ENCODE data around the gene C3orf49. TPM values are rescaled to one million over a fixed set of nuclear protein-coding genes. Genes with fewer than 3 reads are reported as not detected.

Gene C3orf49
- total RNA-seq, 1 experiment from 2014 or later: not detected

DNA sequence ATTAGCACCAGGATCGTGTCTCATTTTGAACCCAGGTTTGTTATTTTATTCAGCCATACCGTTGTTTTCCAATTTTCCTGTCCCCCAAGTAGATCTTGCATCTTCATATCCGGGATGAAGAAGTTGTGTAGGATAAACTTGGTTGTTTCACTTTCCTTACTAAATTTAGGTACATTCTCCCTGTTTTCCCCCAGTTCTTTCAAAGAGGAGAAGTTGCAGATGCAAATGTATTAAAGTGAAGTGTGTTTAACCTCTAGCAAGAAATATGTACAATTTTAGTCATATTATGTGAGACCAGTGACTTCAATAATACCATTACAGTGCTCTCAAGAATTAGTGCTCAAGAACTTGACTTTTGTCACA is 45.8 kb downstream of the C3orf49 start (continued):
- TF ChIP-seq ELF1 (IDR thresholded peaks at IDR 0.05; ENCODE audit: borderline replicate concordance, low read depth) (no peak), POLR2A (IDR thresholded peaks at IDR 0.05; ENCODE audit: borderline replicate concordance, extremely low read depth, insufficient read depth, insufficient read length) (no peak)

DNA sequence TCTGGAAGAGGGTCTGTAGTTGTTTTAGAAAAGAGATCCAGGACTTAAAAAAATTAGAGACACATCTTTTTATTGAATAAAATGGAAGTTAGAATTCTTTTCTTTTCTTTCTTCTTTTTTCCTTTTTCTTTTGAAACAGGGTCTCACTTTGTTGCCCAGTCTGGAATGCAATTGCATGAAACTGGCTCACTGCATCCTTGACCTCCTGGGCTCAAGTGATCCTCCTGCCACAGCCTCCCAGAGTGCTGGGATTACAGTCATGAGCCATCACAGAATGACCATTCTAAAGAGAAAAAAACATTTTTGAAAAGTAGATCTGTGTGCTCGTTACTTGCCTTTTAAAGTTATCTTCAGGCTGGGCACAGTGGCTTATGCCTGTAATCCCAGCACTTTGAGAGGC is 48.1 kb downstream of the C3orf49 start:
- no peak overlapping the region for H3K4me3 ChIP-seq (replicated peaks in 1 of 2; ENCODE audit: low read depth in 1 of 2, low read length in 2 of 2)
- ChIA-PET POLR2A (no interaction called here), RAD21 (ENCODE audit: low non-redundant PET in 1 of 2, low total read pairs in 2 of 2, uncharacterized antibody in 2 of 2, unreplicated experiment in 2 of 2) (no interaction called here), CTCF (no interaction called here)
- no peak overlapping the region for H2AFZ ChIP-seq (ENCODE audit: low read depth, low read length, poor library complexity, severe bottlenecking)
- H3K9me2 ChIP-seq (ENCODE audit: insufficient read depth): no peaks in the 10 kb centered on the region
- ATAC-seq: no peak
- H3K79me2 ChIP-seq (ENCODE audit: insufficient read depth, low read length): peaks cover 65% of the 10 kb centered on the region
- H3K4me1 ChIP-seq (ENCODE audit: control insufficient read depth in 1 of 2, insufficient read depth in 2 of 2, low read length in 2 of 2): peaks cover 14 to 24% of the 10 kb centered on the region in 2 experiments
- H3K27ac ChIP-seq (ENCODE audit: low read depth, low read length): no peak overlapping the region
- H3K9me3 ChIP-seq (ENCODE audit: control insufficient read depth in 1 of 2, insufficient read depth in 1 of 2, low read depth in 1 of 2, low read length in 2 of 2): no peaks in the 10 kb centered on the region
- no peaks in the 10 kb centered on the region for H3K27me3 ChIP-seq (ENCODE audit: insufficient read depth, low read length)
- no peak overlapping the region for H3K9ac ChIP-seq (ENCODE audit: low read length)
- TF ChIP-seq YY1 (IDR thresholded peaks at IDR 0.05; ENCODE audit: extremely low read depth, insufficient replicate concordance, low read depth, low read length) (no peak), FOSL1 (IDR thresholded peaks at IDR 0.05; ENCODE audit: low read depth) (no peak)
- H3K4me2 ChIP-seq (ENCODE audit: low read length): no peak overlapping the region
- no peaks in the 10 kb centered on the region; the same call in 1 of the 2 replicates for H4K20me1 ChIP-seq (ENCODE audit: insufficient read depth)
- no peaks in the 10 kb centered on the region for H3K36me3 ChIP-seq (ENCODE audit: control insufficient read depth in 1 of 2, insufficient read depth in 2 of 2, low read length in 2 of 2)
- intact Hi-C loops (cut with micrococcal nuclease): no loop called here
- BruUV-seq (replicated peaks): no TSS peak
- DNase-seq (ENCODE audit: low read depth, low spot score): no peak

DNA sequence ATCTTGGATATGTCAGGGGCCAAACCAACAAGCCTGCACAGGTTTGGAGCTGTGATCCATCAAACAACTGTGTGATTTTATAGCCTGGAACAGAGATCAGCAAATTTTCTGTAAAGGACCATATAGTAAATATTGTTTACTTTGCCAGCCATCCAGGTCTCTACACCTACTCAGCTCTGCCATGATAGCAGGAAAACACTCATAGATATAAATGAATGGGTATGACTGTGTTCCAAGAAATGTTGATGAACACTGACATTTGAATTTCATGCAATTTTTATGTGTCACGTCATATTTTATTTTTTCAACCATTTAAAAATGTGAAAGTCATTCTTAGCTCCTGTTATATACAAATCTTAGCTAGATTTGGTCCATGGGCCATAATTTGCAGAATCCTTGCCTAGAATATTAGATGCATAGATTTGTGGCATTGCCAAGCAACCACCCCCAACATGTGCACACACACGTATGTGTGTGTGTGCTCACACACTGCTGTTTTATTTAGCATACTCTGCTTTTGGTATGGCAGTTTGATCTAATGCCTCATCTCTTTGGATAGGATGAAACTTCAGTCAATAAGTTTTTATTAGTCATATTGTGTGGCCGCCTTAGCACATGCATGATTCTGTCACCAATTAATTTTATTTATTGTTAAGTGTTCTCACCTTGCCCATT is 51.0 kb downstream of the C3orf49 start:
- Histone ChIP-seq H2AFZ (ENCODE audit: low read depth, low read length, poor library complexity, severe bottlenecking) (no peak overlapping the region), H4K20me1 (ENCODE audit: insufficient read depth) (no peaks in the 10 kb centered on the region; the same call in 1 of the 2 replicates), H3K36me3 (ENCODE audit: control insufficient read depth in 1 of 2, insufficient read depth in 2 of 2, low read length in 2 of 2) (no peaks in the 10 kb centered on the region), H3K9me2 (ENCODE audit: insufficient read depth) (no peaks in the 10 kb centered on the region), H3K27me3 (ENCODE audit: insufficient read depth, low read length) (no peaks in the 10 kb centered on the region), H3K4me1 (ENCODE audit: control insufficient read depth in 1 of 2, insufficient read depth in 2 of 2, low read length in 2 of 2) (peaks cover 16 to 18% of the 10 kb centered on the region in 2 experiments), H3K4me3 (replicated peaks in 1 of 2; ENCODE audit: low read depth in 1 of 2, low read length in 2 of 2) (no peak overlapping the region), H3K9me3 (ENCODE audit: control insufficient read depth in 1 of 2, insufficient read depth in 1 of 2, low read depth in 1 of 2, low read length in 2 of 2) (no peaks in the 10 kb centered on the region), H3K27ac (ENCODE audit: low read depth, low read length) (no peak overlapping the region), H3K79me2 (ENCODE audit: insufficient read depth, low read length) (peaks cover 61% of the 10 kb centered on the region), H3K9ac (ENCODE audit: low read length) (no peak overlapping the region), H3K4me2 (ENCODE audit: low read length) (no peak overlapping the region)
- DNase-seq (ENCODE audit: low read depth, low spot score) (no peak), ATAC-seq (no peak)
- no TSS peak for BruUV-seq (replicated peaks)
- POLR2A ChIA-PET: no interaction called here
- intact Hi-C loops (cut with micrococcal nuclease): loop anchor here (5.0 kb wide), 1 partner anchor 37 kb away; no protein-coding TSS in a partner anchor
- RAD21 ChIA-PET (ENCODE audit: low non-redundant PET in 1 of 2, low total read pairs in 2 of 2, uncharacterized antibody in 2 of 2, unreplicated experiment in 2 of 2): no interaction called here
- CTCF ChIA-PET: no interaction called here
- no peak for TF ChIP-seq FOSL1 (IDR thresholded peaks at IDR 0.05; ENCODE audit: low read depth)
- TF ChIP-seq RAD21 (IDR thresholded peaks at IDR 0.05; ENCODE audit: low read depth): no peak
- TF ChIP-seq, protein P1, sequence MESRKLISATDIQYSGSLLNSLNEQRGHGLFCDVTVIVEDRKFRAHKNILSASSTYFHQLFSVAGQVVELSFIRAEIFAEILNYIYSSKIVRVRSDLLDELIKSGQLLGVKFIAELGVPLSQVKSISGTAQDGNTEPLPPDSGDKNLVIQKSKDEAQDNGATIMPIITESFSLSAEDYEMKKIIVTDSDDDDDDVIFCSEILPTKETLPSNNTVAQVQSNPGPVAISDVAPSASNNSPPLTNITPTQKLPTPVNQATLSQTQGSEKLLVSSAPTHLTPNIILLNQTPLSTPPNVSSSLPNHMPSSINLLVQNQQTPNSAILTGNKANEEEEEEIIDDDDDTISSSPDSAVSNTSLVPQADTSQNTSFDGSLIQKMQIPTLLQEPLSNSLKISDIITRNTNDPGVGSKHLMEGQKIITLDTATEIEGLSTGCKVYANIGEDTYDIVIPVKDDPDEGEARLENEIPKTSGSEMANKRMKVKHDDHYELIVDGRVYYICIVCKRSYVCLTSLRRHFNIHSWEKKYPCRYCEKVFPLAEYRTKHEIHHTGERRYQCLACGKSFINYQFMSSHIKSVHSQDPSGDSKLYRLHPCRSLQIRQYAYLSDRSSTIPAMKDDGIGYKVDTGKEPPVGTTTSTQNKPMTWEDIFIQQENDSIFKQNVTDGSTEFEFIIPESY (IDR thresholded peaks at IDR 0.05; ENCODE audit: extremely low read depth, insufficient replicate concordance, low read length): no peak
- TF ChIP-seq, protein P2, sequence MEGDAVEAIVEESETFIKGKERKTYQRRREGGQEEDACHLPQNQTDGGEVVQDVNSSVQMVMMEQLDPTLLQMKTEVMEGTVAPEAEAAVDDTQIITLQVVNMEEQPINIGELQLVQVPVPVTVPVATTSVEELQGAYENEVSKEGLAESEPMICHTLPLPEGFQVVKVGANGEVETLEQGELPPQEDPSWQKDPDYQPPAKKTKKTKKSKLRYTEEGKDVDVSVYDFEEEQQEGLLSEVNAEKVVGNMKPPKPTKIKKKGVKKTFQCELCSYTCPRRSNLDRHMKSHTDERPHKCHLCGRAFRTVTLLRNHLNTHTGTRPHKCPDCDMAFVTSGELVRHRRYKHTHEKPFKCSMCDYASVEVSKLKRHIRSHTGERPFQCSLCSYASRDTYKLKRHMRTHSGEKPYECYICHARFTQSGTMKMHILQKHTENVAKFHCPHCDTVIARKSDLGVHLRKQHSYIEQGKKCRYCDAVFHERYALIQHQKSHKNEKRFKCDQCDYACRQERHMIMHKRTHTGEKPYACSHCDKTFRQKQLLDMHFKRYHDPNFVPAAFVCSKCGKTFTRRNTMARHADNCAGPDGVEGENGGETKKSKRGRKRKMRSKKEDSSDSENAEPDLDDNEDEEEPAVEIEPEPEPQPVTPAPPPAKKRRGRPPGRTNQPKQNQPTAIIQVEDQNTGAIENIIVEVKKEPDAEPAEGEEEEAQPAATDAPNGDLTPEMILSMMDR (IDR thresholded peaks at IDR 0.05 in 2 of 3, conservative IDR thresholded peaks at IDR 0.05 in 1 of 3; ENCODE audit: borderline replicate concordance in 1 of 3, insufficient read depth in 1 of 3, low read depth in 2 of 3, low read length in 2 of 3): no peak
- TF ChIP-seq POLR2A (IDR thresholded peaks at IDR 0.05; ENCODE audit: borderline replicate concordance, extremely low read depth, insufficient read depth, insufficient read length): no peak
- no peak for TF ChIP-seq POLR2AphosphoS5 (IDR thresholded peaks at IDR 0.05; ENCODE audit: low read depth, low read length)
